ENCODE measurements around the gene UBTD2. TPM values are rescaled to one million over a fixed set of nuclear protein-coding genes. Genes with fewer than 3 reads are reported as not detected.
A peak's percentile ranks its signal among the peaks of the same experiment; 100 is the strongest.

Gene UBTD2
- total and polyA plus RNA-seq, 10 of the 15 experiments (the other 5 are each of a cell fraction or from before 2014, with no cell fraction given): 7.7 to 30.5 (median 19.4) TPM

- TF ChIP-seq EP300 (IDR thresholded peaks at IDR 0.05; ENCODE audit: borderline replicate concordance in 1 of 2, control insufficient read depth in 1 of 2, low read depth in 2 of 2, low read length in 2 of 2): 0 out of 4 replicates have a peak, but pooled peaks of 1 of the 2 experiments have one; percentile 1
- no peak for TF ChIP-seq IRF4 (IDR thresholded peaks at IDR 0.05; ENCODE audit: low read depth, low read length)
- TF ChIP-seq, protein P1, sequence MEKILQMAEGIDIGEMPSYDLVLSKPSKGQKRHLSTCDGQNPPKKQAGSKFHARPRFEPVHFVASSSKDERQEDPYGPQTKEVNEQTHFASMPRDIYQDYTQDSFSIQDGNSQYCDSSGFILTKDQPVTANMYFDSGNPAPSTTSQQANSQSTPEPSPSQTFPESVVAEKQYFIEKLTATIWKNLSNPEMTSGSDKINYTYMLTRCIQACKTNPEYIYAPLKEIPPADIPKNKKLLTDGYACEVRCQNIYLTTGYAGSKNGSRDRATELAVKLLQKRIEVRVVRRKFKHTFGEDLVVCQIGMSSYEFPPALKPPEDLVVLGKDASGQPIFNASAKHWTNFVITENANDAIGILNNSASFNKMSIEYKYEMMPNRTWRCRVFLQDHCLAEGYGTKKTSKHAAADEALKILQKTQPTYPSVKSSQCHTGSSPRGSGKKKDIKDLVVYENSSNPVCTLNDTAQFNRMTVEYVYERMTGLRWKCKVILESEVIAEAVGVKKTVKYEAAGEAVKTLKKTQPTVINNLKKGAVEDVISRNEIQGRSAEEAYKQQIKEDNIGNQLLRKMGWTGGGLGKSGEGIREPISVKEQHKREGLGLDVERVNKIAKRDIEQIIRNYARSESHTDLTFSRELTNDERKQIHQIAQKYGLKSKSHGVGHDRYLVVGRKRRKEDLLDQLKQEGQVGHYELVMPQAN (conservative IDR thresholded peaks at IDR 0.05): peak; percentile 64; the same call in 1 of the 2 replicates
- TF ChIP-seq ATF7 (IDR thresholded peaks at IDR 0.05; ENCODE audit: low read depth): peak; percentile 36
These were observed 96.2 kb downstream of the UBTD2 start (continued) for GRCh38 chr5:172187118-172188032.

DNA sequence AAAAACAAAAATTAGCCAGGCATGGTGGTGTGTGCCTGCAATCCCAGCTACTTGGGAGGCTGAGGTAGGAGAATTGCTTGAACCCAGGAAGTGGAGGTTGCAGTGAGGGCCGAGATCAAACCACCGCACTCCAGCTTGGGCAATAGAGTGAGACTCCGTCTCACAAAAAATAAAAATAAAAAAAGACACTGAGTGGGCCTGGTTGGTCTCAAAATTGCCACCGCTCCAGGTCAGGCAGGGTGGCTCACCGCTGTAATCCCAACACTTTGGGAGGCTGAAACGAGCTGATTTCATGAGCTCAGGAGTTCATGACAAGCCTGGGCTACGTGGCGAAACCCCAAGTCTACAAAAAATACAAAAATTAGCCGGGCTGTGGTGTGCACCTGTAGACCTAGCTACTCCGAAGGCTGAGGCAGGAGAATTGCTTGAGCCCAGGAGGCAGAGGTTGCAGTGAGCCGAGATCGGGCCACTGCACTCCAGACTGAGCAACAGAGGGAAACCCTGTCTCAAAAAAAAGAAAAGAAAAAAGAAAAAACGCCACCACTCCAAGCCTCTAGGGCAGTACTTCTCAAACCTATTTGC is 97.4 kb downstream of the UBTD2 start:
- ChIA-PET RAD21 (ENCODE audit: unreplicated experiment) (interaction anchor here (0.5 to 7.7 kb wide), 18 partner anchors 11 to 274 kb away, joined by 3 to 158 read pairs (median 10); partner anchors contain the start of genes FBXW11 and UBTD2), POLR2A (interaction anchor here (0.6 to 8.0 kb wide), 12 partner anchors 8 to 180 kb away, joined by 3 to 115 read pairs (median 8); partner anchors contain the start of genes FBXW11 and UBTD2), CTCF (interaction anchor here (0.8 to 8.0 kb wide), 18 partner anchors 7 to 277 kb away, joined by 3 to 162 read pairs (median 4); partner anchors contain the start of gene FBXW11), SMC1A (ENCODE audit: uncharacterized antibody, unreplicated experiment) (interaction anchor here (0.6 to 10.5 kb wide), 19 partner anchors 8 to 180 kb away, joined by 3 to 165 read pairs (median 5); partner anchors contain the start of genes FBXW11 and UBTD2)
- in situ Hi-C loops (cut with MboI) (loop anchor here (5.0 kb wide), 1 partner anchor 179 kb away; the partner anchor contains the start of gene FBXW11), intact Hi-C loops (cut with micrococcal nuclease; ENCODE audit: unreplicated experiment) (loop anchor here (5.0 to 10.0 kb wide), 2 partner anchors 189 to 274 kb away; no protein-coding TSS in a partner anchor)
- ATAC-seq (no peak), DNase-seq (ENCODE audit: low read depth, low spot score) (no peak), FAIRE-seq (no peak)
- Histone ChIP-seq H4K20me1 (ENCODE audit: control insufficient read depth, insufficient read depth) (no peaks in the 10 kb centered on the region), H3K36me3 (ENCODE audit: control insufficient read depth in 2 of 2, insufficient read depth in 2 of 2, low read length in 1 of 2) (peaks cover 0 to 3% of the 10 kb centered on the region in 2 experiments; a peak in 1 of 4 replicates), H3K4me2 (ENCODE audit: control insufficient read depth, insufficient read depth) (peak overlapping the region; percentile 73), H3K27ac (ENCODE audit: control insufficient read depth, insufficient read depth) (peak overlapping the region; percentile 68), H3K79me2 (ENCODE audit: control insufficient read depth, insufficient read depth, low read length) (peaks cover 66% of the 10 kb centered on the region), H3K4me3 (peak overlapping the region; percentile 89), H3K9ac (ENCODE audit: control insufficient read depth, insufficient read depth, low read length) (peak overlapping the region; percentile 95), H3K9me3 (replicated peaks; ENCODE audit: control insufficient read depth, insufficient read depth, low read length) (no peaks in the 10 kb centered on the region), H3K27me3 (replicated peaks in 1 of 2; ENCODE audit: control insufficient read depth in 2 of 2, insufficient read depth in 2 of 2, low read length in 1 of 2) (no peaks in the 10 kb centered on the region), H3K4me1 (ENCODE audit: control insufficient read depth, insufficient read depth, low read length) (peaks cover 29% of the 10 kb centered on the region), H2AFZ (ENCODE audit: control insufficient read depth, low read depth, low read length) (no peak overlapping the region)
- WGBS (ENCODE audit: insufficient coverage, insufficient replicate concordance, low lambda C conversion rate, missing lambda C conversion rate): under 1% methylated on average over 13 of the region's 13 CpGs
- no TSS peak for BruUV-seq (replicated peaks)
- TF ChIP-seq ZBTB40 (IDR thresholded peaks at IDR 0.05; ENCODE audit: borderline replicate concordance): no peak; the same call in 1 of the 2 replicates
- 0 out of 2 replicates have a peak, but pooled peaks have one; percentile 15 for TF ChIP-seq RELB (IDR thresholded peaks at IDR 0.05; ENCODE audit: low read depth)
- no peak for TF ChIP-seq EP300 (IDR thresholded peaks at IDR 0.05; ENCODE audit: borderline replicate concordance in 1 of 2, control insufficient read depth in 1 of 2, low read depth in 2 of 2, low read length in 2 of 2)
- peak; percentile 7; the same call in 1 of the 2 replicates for TF ChIP-seq SMARCA5 (IDR thresholded peaks at IDR 0.05)
